K562 (cell line): ENCODE measurements around the gene SMIM36. TPM values are rescaled to one million over a fixed set of nuclear protein-coding genes. Genes with fewer than 3 reads are reported as not detected.

Experiments
- ADNP ChIP-seq: fragments of 200-800 bp; sonication (Bioruptor generic); IDR thresholded peaks from 2 replicates; pipeline ENCODE4 v1.6.1; 2016; ENCODE audit warnings: missing genetic modification characterization, missing compliant biosample characterization
- AFF1 ChIP-seq, 2 experiments: fragments of 450-650 bp; IDR thresholded peaks; 2 replicates each; pipeline ENCODE4 v1.6.1; 2018; ENCODE audit warnings: mild to moderate bottlenecking in 2 of 2, low read depth in 1 of 2; ENCODE audit not compliant: partially characterized antibody in 2 of 2
- ARID2 ChIP-seq: fragments of 450-650 bp; IDR thresholded peaks from 2 replicates; pipeline ENCODE4 v1.6.1; 2017; ENCODE audit warnings: antibody characterized with exemption, mild to moderate bottlenecking
- ASH1L ChIP-seq: fragments of 450-650 bp; IDR thresholded peaks from 2 replicates; pipeline ENCODE4 v1.6.1; 2018; ENCODE audit warnings: borderline replicate concordance, mild to moderate bottlenecking, low read depth; ENCODE audit not compliant: partially characterized antibody
- CBX5 ChIP-seq: IDR thresholded peaks from 2 replicates; pipeline ENCODE4 v1.6.1; 2014; ENCODE audit warnings: low read depth, borderline replicate concordance
- HMGXB4 ChIP-seq: sonication (generic); formaldehyde crosslinking; IDR thresholded peaks from 2 replicates; pipeline ENCODE4 v1.8.1; 2023; ENCODE audit warnings: mild to moderate bottlenecking, missing genetic modification reagents
- TCF15 ChIP-seq: fragments of 250-450 bp; sonication (Bioruptor Pico); IDR thresholded peaks from 2 replicates; pipeline ENCODE4 v1.8.0; 2022; ENCODE audit warnings: moderate library complexity, mild to moderate bottlenecking, inconsistent platforms
- ZNF324 ChIP-seq: fragments of 250-450 bp; sonication (Bioruptor Pico); IDR thresholded peaks from 2 replicates; pipeline ENCODE4 v1.4.0; 2020; ENCODE audit warnings: mild to moderate bottlenecking
- polyA plus RNA-seq, 8 experiments: library from polyadenylated mRNA; depleted of rRNA in 4 of 8; stranded (reverse) in 5 of 8; unstranded in 3 of 8; fragments of >200 nt; fragmentation: Nextera tagmentation in 2 of 8; fragmentation: Illumina TruSeq in 1 of 8; extraction: Ambion mirVana in 2 of 8; extraction: Trizol in 1 of 8; gene quantifications; 2 replicates each; pipeline versions ENCODE4 v1.2.1 to v1.2.3, GENCODE V29; 2011 to 2014; ENCODE audit warnings: inconsistent platforms in 1 of 8, missing spikeins in 1 of 8
- total RNA-seq, 7 experiments: library from RNA; depleted of rRNA in 6 of 7; stranded (reverse); fragments of >200 nt in 6 of 7; fragmentation: Illumina TruSeq in 2 of 7; extraction: Trizol in 2 of 7; gene quantifications; 2 replicates each; pipeline versions ENCODE4 v1.2.1 to v1.2.3, GENCODE V29; 2011 to 2021; ENCODE audit warnings: low replicate concordance in 1 of 7
- TF ChIP-seq, protein P1 (sequence below): fragments of 150-350 bp; IDR thresholded peaks from 2 replicates; pipeline ENCODE4 v1.6.1; 2014; ENCODE audit warnings: low read depth, mild to moderate bottlenecking, low read length, borderline replicate concordance

Gene SMIM36
- total and polyA plus RNA-seq, 9 of the 15 experiments (the other 6 are each of a cell fraction or from before 2014, with no cell fraction given): not detected

DNA sequence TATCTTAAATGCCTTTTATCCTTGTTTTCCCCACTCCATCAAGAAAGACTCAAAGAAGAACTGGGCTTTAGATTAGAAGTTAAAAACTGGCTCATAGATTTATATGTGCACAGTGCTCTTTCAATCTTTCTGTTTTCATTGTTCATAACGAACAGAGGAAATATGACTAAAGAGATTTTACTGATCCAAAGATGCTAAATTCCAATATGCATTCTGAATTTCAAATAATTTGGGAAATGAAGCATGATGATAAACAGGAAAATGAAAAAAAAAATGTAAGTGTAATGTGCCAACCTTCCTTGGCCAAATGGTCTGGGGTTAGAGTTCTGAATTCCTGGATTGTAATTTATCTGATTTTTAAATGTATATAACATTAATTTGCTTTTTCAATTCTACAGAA is 25.0 kb upstream of the SMIM36 start (continued):
- TF ChIP-seq AFF1 (IDR thresholded peaks at IDR 0.05; ENCODE audit: low read depth in 1 of 2, partially characterized antibody in 2 of 2) (no peak), HMGXB4 (CRISPR knock-in tag) (no peak), ADNP (tag) (no peak), ZNF324 (CRISPR knock-in tag) (no peak), TCF15 (CRISPR knock-in tag) (no peak), ASH1L (no peak), ARID2 (no peak), CBX5 (no peak)
- TF ChIP-seq, protein P1, sequence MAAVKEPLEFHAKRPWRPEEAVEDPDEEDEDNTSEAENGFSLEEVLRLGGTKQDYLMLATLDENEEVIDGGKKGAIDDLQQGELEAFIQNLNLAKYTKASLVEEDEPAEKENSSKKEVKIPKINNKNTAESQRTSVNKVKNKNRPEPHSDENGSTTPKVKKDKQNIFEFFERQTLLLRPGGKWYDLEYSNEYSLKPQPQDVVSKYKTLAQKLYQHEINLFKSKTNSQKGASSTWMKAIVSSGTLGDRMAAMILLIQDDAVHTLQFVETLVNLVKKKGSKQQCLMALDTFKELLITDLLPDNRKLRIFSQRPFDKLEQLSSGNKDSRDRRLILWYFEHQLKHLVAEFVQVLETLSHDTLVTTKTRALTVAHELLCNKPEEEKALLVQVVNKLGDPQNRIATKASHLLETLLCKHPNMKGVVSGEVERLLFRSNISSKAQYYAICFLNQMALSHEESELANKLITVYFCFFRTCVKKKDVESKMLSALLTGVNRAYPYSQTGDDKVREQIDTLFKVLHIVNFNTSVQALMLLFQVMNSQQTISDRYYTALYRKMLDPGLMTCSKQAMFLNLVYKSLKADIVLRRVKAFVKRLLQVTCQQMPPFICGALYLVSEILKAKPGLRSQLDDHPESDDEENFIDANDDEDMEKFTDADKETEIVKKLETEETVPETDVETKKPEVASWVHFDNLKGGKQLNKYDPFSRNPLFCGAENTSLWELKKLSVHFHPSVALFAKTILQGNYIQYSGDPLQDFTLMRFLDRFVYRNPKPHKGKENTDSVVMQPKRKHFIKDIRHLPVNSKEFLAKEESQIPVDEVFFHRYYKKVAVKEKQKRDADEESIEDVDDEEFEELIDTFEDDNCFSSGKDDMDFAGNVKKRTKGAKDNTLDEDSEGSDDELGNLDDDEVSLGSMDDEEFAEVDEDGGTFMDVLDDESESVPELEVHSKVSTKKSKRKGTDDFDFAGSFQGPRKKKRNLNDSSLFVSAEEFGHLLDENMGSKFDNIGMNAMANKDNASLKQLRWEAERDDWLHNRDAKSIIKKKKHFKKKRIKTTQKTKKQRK: no peak
- TF ChIP-seq, all 486 proteins: peak for 0
